Activated CD8-positive, alpha-beta memory T cell treated with anti-CD3 and anti-CD28 coated beads for 1 hour (primary cell): ENCODE data around the gene OXSR1.
"Not testable (repeated sequence)": the region's sequence is repeated elsewhere in the genome, so short reads cannot be mapped to it uniquely, and the experiment has no call there.

Experiments used
- DNase-seq, 2 donors: peaks; one replicate each; pipeline ENCODE4 v3.0.0-alpha.2; 2020; ENCODE audit warnings: low read depth in 1 of 2; ENCODE audit errors: extremely low read depth in 1 of 2

OXSR1 gene

GRCh38 chr3:38163841-38164642, 1.3 kb upstream of the OXSR1 start:
- no peak for DNase-seq

- no peak for DNase-seq
Observed at GRCh38 chr3:38164643-38164951, 740 bp upstream of the OXSR1 start.

GRCh38 chr3:38165722-38166387, 518 bp downstream of the OXSR1 start:
- no peak for DNase-seq

GRCh38 chr3:38167591-38167990, 2.3 kb downstream of the OXSR1 start:
- no peak for DNase-seq

GRCh38 chr3:38168151-38169026, 3.1 kb downstream of the OXSR1 start:
- DNase-seq, result no peak

- DNase-seq, result no peak
Observed at GRCh38 chr3:38169027-38169317, 3.6 kb downstream of the OXSR1 start.

- DNase-seq, result no peak
Observed at GRCh38 chr3:38170722-38171121, 5.4 kb downstream of the OXSR1 start.

- no peak for DNase-seq
Observed at GRCh38 chr3:38171622-38172021, 6.3 kb downstream of the OXSR1 start.

GRCh38 chr3:38173834-38174418, 8.6 kb downstream of the OXSR1 start:
- DNase-seq, result no peak

- no peak for DNase-seq
Observed at GRCh38 chr3:38177181-38177580, 11.8 kb downstream of the OXSR1 start.

GRCh38 chr3:38186781-38187180, 21.4 kb downstream of the OXSR1 start:
- no peak for DNase-seq

- DNase-seq, result no peak
Observed at GRCh38 chr3:38190481-38190881, 25.1 kb downstream of the OXSR1 start.

GRCh38 chr3:38202931-38203330, 37.6 kb downstream of the OXSR1 start:
- DNase-seq, result not testable (repeated sequence)

GRCh38 chr3:38203690-38204089, 38.4 kb downstream of the OXSR1 start:
- DNase-seq, result no peak

GRCh38 chr3:38204599-38205471, 39.5 kb downstream of the OXSR1 start:
- no peak for DNase-seq

GRCh38 chr3:38205472-38205805, 40.1 kb downstream of the OXSR1 start:
- DNase-seq, result no peak

GRCh38 chr3:38207254-38208003, 42.1 kb downstream of the OXSR1 start:
- DNase-seq, result no peak

GRCh38 chr3:38210141-38210757, 44.9 kb downstream of the OXSR1 start:
- DNase-seq, result no peak

GRCh38 chr3:38212141-38212540, 46.8 kb downstream of the OXSR1 start:
- DNase-seq, result no peak

- DNase-seq, result no peak
Observed at GRCh38 chr3:38214560-38214959, 49.2 kb downstream of the OXSR1 start.
